Effector CD8-positive, alpha-beta T cell (primary cell): Measurements from ENCODE around the gene RELN.

Experiments
- DNase-seq: peaks from one replicate; lab custom pipeline; 2025; lab: John Stamatoyannopoulos, UW

RELN gene

DNA sequence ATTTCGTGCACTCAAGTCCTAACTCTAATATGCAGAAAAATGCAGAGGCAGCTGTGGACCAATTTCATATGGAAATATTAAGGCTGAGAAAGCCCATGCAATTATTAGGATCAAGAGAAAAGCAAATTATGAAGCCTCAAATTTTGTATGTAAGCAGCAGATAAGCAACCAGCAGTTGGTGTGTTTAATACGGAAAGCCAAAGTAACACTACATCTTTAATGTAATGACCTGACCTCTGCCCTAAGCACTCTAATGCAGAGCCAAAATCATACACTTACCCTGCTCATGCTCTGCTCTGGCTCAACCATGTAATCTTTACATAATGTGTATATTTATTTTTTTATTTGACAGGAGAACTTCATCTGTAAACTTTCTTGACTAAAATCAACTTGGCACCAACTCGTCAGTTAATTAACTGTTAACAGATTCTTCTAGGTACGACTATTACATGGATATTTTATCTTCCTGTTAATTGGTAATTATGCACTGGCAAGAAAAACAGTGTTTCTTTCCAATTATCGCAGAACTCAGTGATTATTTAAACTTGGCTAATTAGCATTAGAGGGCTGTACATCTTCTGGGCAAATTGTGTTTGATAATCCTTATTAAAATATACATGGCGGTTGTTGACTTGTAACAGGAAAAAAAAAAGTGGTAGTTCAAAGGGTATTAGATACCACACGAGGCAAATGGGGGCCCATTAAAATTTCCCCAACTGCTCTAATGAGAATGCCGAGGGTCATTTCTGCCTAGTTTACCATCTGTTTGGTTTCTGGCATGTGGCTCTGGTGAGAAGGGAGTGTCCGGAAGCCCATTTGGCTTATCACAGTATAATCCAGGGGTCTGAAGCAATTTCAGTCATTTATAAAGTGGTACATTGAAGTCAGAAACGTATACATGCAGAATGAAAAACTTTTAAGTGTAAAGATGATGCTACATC, 94.5 kb downstream of the RELN start:
- no peak for DNase-seq

DNA sequence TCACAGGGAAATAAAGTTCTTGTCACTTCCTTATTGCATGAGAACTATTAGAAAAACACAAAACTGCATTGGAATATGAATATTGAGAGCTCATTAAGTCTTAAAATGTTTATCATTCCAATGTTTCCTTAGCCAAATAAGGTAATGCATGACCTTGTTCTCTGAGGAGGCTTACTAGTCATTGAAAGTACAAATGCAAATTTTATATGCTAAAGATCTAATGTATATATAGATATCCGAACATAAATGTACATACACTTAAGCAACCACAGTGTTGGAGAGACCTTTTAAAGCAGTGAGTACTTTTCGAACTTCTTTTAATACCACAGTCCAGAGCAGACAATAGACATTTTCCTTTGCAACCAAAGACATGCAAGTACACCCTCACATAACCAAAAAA, 96.1 kb downstream of the RELN start:
- no peak for DNase-seq

DNA sequence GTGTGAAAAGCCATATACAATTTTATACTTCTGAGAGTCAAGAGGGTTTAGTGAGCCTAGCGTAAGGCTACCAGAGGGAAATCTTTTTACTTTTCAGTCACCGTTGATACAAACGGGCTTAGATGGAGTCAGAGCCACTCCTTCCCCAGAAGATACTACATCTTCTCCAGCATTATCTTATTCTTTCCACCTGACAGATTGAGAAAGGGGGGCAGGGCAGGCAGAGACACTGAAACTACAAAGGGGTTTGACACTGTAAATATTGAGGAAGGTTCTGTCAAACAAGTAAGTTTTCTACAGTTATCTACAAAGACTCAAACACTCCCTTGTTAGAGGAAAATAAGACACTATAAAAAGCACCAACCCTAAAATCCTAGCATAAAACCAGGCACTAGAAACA, 100.0 kb downstream of the RELN start:
- DNase-seq, result no peak

DNA sequence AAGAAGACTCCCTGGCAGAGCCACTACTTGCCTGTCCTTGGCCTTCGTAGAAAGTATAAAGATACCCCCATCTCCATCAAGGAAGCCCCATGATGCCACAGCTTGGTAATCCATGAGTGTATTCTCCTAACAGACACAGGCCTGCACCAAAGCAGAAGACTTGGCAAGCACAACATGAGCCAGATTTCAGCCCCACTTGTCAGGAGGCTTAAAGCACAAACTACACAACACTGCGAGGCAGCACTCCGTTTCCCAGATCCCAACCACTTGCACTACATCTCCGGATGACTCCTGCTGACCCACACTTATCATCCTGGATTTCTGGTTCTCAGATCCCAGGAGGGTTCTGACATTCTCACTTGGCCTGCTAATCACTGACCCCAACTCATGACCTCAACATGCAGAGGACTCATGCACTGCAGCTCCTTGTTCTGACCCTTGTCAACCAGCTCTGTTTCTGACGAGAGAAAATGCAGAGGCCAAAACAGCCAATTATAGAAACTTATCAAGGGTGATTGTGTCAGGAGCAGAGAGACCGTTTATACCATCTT, 100.8 kb downstream of the RELN start:
- DNase-seq, result no peak

DNA sequence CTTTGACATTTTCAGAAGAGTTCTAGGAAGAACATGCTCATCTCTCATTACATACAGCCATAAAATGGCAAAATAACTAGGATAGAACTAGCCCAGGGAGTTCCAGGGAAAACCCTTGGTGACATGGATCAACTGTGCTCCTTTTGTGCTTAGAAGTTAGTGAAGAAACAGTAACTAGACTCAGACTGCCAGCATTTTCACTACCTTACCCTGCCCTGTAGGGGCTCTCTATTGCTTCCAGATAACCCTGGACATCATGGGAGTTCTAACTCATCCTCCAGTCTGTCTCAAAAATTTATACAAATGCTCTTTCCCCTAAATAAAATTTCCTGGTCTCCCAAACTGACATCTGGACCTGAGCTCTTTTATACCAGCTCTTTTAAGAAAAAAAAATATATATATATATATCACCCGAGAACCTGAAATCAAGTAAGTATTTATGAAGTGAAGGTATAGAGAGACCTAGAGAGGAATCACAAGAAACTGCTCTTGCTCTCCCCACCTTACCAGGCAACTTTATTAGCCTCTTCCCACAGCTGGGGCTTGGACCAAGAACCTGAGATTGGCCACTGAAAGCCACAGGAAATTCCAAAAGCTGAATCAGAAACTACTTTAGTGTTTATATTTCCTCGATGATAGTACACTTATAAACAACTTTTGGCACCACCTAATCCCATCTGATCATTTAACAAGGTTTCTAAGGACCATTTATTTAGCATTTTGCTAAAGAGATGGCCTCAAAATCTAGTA, 101.4 kb downstream of the RELN start:
- DNase-seq, result no peak

DNA sequence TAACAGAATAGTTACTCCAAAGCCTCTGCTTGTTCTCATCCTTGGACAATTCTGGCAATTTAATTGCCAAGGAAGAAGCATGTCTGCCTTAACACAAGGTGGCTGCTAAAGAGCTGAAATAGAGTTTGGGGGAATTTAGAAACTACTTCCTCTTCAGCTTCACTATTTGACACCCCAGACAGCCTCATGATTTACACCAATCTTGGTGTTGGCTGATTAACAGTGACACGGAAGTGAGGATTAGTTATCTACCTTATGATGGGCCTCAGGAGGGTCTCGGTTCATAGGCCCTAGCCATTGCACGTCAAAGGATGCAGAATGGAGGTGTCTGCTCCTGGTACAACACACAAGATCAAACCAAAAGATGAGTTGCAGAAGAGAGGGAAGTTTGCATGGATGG, 102.4 kb downstream of the RELN start:
- DNase-seq, result no peak

DNA sequence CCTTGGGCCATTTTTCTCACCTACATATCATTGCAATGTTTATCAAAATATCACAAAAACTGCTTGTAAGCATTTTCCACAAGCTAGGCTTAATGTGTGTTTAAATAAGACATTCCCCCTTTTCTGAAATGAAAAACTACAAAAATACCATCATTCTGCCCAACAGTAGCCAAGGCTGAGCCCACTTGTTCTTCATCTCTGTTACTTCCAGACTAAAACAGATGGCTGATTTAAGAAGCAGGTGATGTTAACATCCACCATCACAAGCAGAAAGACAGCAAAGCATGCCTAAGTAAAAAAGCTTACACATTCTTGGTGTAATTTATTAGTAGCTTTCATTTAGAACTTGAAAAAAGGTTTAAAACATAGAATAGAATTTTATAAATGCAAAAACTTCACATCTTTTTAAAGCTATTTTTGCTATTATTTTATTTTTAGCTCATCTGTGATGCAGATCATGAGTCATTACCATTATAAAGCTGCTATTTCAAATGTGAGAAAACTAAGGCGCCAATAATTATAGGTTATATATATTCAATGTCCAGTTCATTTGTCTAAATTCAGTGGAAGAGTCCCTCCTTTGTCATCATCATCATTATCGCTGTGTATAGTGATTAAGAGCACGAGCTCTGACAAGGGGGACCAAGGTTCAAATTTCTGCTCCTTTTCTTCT, 109.4 kb downstream of the RELN start:
- no peak for DNase-seq

DNA sequence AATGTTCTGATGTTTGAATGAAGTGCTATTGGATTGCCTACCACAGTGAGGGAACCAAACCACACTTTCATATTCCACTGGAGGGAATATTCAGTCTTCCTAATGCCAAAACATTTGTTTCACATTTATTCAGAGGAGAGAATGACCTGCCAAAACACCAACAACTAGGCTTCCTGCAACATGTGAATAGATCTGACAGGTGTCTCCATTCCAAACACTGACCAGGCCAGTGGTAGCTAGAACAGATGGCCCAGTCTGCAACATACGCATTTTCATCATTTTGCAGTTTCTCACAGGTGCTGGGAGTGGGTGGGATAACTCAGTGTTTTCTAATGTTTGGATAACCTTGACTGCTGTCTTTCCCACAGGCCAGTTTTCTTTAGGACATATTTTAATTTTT, 110.0 kb downstream of the RELN start:
- DNase-seq, result no peak

DNA sequence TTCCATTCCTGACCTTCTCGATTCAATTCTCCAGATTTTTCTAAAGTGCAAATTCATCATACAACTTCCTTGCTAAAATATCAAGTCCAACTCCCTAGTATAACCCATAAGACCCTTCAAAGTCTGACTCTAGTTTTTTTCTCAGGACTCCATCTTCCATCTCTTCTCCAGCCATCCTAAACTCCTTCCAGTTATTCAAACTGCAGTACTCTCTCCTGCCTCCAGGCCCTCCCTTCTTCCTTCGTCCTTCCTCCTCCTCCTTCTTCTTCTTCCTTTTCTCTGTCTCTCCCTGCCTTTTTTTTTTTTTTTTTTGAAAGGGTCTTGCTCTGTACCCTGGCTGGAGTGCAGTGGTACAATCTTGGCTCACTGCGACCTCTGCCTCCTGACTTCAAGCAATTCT, 111.9 kb downstream of the RELN start:
- no peak for DNase-seq

DNA sequence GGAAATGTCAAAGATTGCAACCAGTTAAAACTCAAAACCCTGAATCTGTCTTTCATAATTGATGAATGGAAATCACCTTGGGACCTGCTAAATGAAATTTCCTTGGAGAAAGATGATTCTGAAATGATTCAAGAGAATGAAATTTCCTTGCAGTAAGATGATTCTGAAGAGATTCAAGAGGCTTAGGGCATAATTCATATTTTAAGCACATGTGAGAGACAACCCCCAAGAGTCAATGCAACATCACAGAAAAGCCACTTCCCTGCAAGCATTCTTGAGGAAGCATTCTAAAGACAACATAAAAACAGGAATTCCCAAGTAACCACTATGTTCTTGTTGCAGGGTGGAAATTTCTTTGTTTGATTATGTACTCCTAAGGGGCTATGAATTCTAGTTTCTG, 113.7 kb downstream of the RELN start:
- DNase-seq, result no peak

DNA sequence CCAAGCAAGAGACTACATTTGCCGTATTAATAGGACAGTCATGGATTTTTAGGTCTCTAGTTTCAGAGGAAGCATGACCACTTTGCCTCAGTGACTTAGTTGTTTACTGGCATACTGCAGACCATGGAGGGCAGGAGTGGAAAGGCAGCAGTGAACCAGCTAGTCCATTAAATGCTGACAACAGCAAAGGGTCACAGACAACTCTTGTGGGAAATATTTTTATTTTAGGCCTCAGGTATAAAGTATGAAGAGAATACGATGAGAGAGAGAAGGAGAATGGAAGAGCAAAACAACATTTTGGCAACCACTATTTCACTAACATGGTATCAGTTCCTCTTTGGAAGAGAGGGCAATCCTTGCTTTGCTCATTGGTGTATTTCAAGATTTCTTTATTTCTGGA, 118.0 kb downstream of the RELN start:
- DNase-seq, result no peak

DNA sequence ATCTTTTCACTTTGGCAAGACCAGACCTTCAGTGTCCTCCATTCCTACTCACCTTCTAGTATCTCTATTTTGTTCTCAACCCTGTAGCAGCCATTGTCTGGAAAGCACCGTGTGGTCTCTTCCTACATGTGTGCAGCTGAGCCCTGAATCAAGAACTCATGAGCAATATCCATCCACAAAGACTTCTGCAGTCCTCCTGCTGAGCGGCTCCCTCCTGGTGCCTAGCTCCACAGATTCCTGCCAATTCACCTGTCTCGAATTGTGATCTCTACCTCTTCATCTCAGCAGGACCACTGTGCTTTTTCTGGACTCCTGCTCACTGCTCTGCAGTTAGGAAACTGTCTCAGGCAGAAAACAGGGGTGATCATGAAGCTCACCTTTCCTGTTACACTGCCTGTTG, 118.8 kb downstream of the RELN start:
- no peak for DNase-seq

DNA sequence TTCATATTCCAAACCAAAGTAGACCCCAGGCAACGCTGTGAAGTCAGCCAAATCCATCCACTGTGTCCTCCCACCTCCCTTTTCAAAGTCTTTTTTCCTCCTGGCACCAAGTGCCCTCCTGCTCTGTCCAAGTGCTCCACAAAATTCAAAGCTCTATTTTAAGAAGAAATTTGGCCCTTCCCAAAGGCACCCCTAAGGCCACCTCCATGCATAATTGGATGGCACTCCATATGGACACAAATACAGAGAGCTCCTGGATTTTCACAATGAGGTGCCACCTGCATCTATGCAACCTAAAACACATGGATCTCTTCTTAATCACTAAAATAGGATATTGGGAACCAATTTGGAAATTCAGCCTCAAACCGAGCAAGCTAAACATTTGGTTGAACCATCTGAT, 121.6 kb downstream of the RELN start:
- no peak for DNase-seq

DNA sequence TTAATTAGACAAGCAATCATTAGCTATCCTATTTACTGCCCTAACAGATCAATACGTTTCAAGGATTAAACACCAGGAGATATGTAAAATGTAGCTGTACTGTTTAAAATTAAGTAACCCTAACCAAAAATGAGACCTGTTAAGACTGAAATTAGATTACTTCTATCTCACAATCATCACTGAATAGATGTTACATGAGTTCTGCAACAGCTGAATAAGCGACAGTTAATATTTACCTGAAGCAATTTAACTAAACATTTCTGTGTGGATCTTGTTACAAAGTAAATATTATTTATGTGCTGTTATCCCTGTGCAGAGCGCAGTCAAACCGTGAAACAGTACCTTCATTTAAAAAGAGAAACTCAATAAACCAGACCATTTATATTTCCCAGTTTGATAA, 122.5 kb downstream of the RELN start:
- DNase-seq, result no peak

DNA sequence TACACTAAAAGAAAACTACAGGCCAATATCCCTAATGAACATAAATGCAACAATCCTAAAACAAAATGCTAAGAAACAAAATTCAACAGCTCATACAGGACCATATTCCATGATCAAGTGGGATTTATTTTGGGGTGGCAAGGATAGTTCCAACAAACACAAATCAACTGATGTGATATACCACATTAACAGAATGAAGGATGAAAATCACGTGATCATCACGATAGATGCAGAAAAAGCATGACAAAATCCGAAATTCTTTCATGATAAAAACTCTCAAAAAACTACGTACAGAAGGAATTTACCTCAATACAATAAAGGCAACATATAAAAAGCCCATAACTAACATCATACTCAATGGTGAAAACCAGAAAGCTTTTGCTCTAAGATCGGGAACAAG, 124.0 kb downstream of the RELN start:
- no peak for DNase-seq

DNA sequence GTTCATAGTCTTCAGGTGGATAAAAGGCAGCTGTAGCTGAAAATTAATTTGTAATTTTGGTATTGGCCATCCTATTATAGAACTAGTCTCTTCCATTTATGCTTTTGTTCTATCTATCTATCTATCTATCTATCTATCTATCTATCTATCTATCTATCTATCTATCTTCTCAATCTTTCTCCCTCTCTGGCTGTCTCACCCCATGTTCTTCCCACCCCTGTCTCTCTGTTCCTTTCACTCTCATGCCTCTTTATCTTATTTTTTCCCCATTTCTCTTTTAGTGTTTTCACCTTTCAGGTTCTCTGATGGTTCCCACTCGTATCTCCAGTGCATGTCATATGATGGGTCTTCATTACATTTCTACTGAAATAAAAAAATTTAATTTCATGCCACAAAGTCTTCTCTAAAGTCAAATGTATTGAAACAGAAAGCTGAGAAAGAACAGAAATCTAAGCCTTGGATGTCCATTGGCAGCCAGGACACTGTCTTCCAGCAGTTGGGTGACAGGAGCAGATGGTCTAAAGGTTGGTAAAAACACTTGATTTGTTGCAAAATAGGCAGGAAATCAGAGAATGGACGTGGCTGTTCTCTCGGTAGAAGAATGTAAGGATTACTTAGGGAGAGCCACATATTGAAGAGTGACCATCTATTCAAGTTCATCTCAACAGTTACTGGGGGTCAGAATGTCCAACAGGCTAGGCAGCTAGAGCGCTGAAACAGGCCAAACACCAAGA, 127.0 kb downstream of the RELN start:
- no peak for DNase-seq

DNA sequence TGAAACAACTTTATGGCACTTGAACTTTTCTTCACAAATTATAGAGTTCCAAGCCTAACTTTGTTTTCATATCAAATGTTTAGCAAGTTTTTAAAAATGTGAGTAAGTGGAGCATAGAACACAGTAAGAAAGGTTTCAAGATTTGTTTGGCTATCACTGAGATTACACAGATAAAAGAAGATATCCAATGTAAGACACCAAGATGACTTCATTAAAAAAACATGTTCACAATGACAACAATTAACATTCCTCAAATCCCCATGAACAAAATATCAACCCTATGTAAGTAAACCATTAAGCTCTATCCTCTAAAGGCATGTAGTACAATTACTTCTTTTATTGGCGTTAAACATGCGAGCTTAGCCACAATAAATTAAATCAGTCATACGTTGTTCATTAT, 129.7 kb downstream of the RELN start:
- no peak for DNase-seq

DNA sequence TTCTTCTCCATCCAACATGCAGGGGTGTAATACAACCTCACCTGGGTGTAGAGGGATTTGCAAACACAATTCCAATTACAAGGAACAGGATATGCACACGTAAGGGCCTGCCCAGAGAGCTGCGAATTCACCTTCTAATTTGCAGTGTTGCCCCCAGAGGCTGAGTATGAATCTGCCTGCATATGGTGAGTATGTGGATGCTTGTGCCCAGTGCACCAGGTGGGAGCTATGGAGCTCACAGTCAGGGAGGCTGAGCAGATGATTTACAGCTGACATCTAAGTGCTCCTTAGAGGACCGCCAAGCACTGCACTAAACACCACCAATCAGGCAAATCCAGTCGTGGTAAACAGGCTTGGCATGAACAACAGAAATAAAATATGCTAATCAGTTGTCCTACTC, 132.0 kb downstream of the RELN start:
- no peak for DNase-seq

DNA sequence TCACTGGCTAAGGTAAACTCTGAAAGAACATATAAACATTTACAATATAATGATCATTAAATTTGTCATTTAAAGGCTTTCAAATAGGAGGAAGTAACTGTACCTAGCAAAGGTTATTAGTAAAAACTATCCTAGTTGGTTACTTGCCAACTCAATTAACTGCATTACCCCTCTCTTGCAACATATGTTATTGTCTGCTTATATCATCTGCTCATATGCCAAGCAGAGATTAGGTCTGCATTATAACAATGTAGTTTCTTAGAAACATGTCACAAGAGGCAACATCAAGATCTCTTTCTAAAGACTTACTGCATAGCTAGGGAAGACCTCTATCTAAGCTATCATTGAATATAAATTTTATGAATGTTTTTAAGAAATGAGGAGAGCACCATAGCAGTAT, 132.5 kb downstream of the RELN start:
- DNase-seq, result no peak

DNA sequence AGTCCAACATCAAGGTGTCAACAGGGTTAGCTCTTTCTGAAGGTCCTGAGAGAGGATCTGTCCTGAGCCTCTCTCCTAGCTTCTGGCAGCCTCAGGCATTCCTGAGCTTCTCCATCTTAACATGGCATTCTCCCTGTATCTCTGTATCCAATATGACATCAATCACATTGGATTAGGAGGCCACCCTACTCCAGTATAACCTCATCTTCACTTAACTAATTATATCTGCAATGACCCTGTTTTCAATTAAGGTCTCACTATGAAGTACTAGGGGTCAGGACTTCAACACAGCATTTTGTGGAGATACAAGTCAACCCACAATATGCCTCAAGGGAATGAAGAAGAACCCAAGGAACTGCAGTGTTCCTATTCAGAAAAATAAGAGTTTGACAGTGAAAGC, 133.8 kb downstream of the RELN start:
- no peak for DNase-seq

DNA sequence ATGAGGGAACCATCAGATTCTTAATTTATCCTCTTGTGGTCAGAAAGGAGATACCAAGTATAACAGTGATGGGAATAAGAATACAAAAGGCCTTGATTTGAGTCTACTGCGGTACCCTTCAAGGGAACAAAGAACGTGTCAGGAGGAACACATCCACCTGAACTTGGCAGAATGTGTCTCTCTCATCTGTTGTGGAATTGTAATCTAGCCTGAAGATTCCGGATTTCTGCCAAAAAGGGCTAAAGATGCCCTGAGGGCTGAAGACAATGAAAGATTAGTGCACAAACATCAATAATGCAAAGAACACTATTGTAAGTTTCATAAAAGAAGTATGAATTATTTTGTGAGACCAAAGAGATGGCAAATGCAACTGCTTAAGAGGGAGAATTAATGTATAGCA, 134.8 kb downstream of the RELN start:
- DNase-seq, result no peak

DNA sequence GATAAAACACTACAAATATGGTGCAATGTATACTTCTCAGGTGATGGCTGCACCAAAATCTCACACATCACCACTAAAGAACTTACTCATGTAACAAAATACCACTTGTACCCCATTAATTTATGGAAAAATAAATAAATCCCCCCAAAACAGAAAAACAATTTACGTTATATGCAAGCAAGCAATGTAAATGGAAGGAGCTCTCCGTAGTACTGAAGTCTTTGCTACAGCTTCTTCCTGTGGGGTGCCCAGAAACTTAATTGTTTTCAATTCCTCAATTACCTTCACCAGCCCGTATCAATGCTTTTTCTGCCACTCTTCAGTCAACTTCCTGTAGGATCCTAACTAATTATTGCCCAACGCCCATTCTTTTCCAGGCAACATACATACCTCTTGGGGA, 138.1 kb downstream of the RELN start:
- DNase-seq, result no peak
